Measurements from ENCODE around the gene DNAJB6.

Gene DNAJB6

DNA sequence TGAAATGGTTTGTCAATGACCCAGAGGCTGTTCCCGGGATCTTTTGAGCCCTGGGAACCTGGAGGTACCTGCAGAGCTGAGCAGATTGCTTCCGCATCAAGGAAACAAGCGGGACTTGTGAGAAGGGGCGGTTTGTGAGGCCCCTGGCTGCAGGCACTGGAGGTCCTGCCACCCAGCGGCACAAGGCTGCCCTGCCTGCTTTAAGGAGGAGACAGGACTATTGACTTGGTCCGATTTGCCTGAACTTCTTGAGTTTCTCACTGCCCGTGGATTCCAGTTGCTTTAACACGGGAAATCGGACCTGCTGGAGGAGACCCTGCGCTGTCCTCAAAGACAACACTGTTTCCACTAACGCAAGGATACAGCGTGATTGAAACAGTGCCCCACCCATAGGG lies 130.1 kb downstream of the DNAJB6 start:
- DNase-seq (ENCODE audit: low read depth): no peak

Data from stimulated activated CD8-positive, alpha-beta memory T cell treated with anti-CD3 and anti-CD28 coated beads, Interleukin-12 subunit alpha, Interleukin-12 subunit beta, amount 100 ng/mL, for 1 hour (primary cell).